SU-DHL-6 (cell line): ENCODE data around the gene SFMBT2.

Experiments
- H2AFZ ChIP-seq: fragments of 200-600 bp; sonication (generic); 2 replicates; pipeline ENCODE4 v1.6.1; 2014; ENCODE audit warnings: low read depth, mild to moderate bottlenecking, moderate library complexity, mixed read lengths, antibody characterized with exemption, low read length; ENCODE audit not compliant: severe bottlenecking
- H3F3A ChIP-seq: fragments of 200-600 bp; shearing (Covaris generic); 2 replicates; pipeline ENCODE4 v1.6.0; 2016; ENCODE audit warnings: antibody characterized with exemption, mild to moderate bottlenecking; ENCODE audit not compliant: insufficient read depth
- H3K27ac ChIP-seq: fragments of 200-600 bp; sonication (generic); 2 replicates; pipeline ENCODE4 v1.5.1; 2016; ENCODE audit warnings: low read depth, mild to moderate bottlenecking, low read length, moderate library complexity, mixed read lengths
- H3K27me3 ChIP-seq: fragments of 200-600 bp; sonication (generic), shearing (Covaris generic); 2 replicates; pipeline ENCODE4 v1.6.0; 2014; ENCODE audit warnings: mild to moderate bottlenecking, low read length
- H3K36me3 ChIP-seq: fragments of 200-600 bp; sonication (generic); 2 replicates; pipeline ENCODE4 v1.6.1; 2014; ENCODE audit warnings: mild to moderate bottlenecking, low read length, mixed read lengths
- H3K4me2 ChIP-seq: fragments of 300-600, 200-600 bp; shearing (Covaris generic), sonication (generic); 2 replicates; pipeline ENCODE4 v1.6.0; 2014; ENCODE audit warnings: low read length, low read depth, mild to moderate bottlenecking; ENCODE audit not compliant: poor library complexity, severe bottlenecking
- H3K4me3 ChIP-seq: fragments of 200-600 bp; sonication (generic); 2 replicates; pipeline ENCODE4 v1.5.1; 2014; ENCODE audit warnings: antibody characterized with exemption, low read length, mild to moderate bottlenecking, mixed read lengths; ENCODE audit not compliant: insufficient read depth, poor library complexity, severe bottlenecking
- H3K79me2 ChIP-seq: fragments of 200-600 bp; sonication (generic); 2 replicates; pipeline ENCODE4 v1.6.1; 2014; ENCODE audit warnings: mild to moderate bottlenecking, low read length, moderate library complexity; ENCODE audit not compliant: insufficient read depth
- H3K9ac ChIP-seq: fragments of 200-600 bp; sonication (generic); 2 replicates; pipeline ENCODE4 v1.7.0; 2014; ENCODE audit warnings: mild to moderate bottlenecking, low read length
- H3K9me2 ChIP-seq: fragments of 200-600 bp; sonication (generic); replicated peaks from 2 replicates; pipeline ENCODE4 v1.6.1; 2014; ENCODE audit warnings: low read length; ENCODE audit not compliant: insufficient read depth
- H3K9me3 ChIP-seq: fragments of 200-600 bp; sonication (generic); 2 replicates; pipeline ENCODE4 v1.6.1; 2014; ENCODE audit warnings: low read length, mixed read lengths; ENCODE audit not compliant: insufficient read depth
- H4K20me1 ChIP-seq: fragments of 200-600 bp; sonication (generic); 2 replicates; pipeline ENCODE4 v1.6.1; 2014; ENCODE audit warnings: low read depth, mild to moderate bottlenecking, antibody characterized with exemption, low read length, moderate library complexity, mixed read lengths
- CTCF ChIP-seq: fragments of 200-600 bp; sonication (generic); IDR thresholded peaks from one replicate; pipeline ENCODE4 v1.5.1; 2017; ENCODE audit warnings: antibody characterized with exemption, mild to moderate bottlenecking, low read length, moderate library complexity; ENCODE audit not compliant: insufficient read depth, poor library complexity, severe bottlenecking
- EZH2phosphoT487 ChIP-seq: fragments of 200-600 bp; sonication (generic), shearing (Covaris generic); conservative IDR thresholded peaks from 2 replicates; pipeline ENCODE4 v1.6.1; 2018; ENCODE audit warnings: mild to moderate bottlenecking, antibody characterized with exemption, low read length, moderate library complexity, mixed read lengths

Gene SFMBT2

GRCh38 chr10:7417807-7418206 is 7.0 kb upstream of the SFMBT2 start:
- Histone ChIP-seq H3K9me2 (no peaks in the 10 kb centered on the region), H3K27ac (no peak overlapping the region), H3K4me3 (no peak overlapping the region), H2AFZ (no peak overlapping the region), H4K20me1 (no peaks in the 10 kb centered on the region), H3K36me3 (no peaks in the 10 kb centered on the region), H3K79me2 (no peaks in the 10 kb centered on the region), H3K4me2 (no peak overlapping the region), H3K9ac (no peak overlapping the region), H3K9me3 (no peaks in the 10 kb centered on the region), H3F3A (no peaks in the 10 kb centered on the region), H3K27me3 (no peaks in the 10 kb centered on the region)
- no peak for TF ChIP-seq EZH2phosphoT487

- H4K20me1 ChIP-seq, result no peaks in the 10 kb centered on the region
- TF ChIP-seq CTCF (peak; percentile 56), EZH2phosphoT487 (no peak)
- no peaks in the 10 kb centered on the region for H3K79me2 ChIP-seq
- H3K27me3 ChIP-seq, result no peaks in the 10 kb centered on the region
- H3K9me2 ChIP-seq, result no peaks in the 10 kb centered on the region
- no peak overlapping the region for H2AFZ ChIP-seq
- no peaks in the 10 kb centered on the region for H3F3A ChIP-seq
- no peak overlapping the region for H3K9ac ChIP-seq
- no peak overlapping the region for H3K4me3 ChIP-seq
- no peak overlapping the region for H3K4me2 ChIP-seq
- H3K9me3 ChIP-seq, result no peaks in the 10 kb centered on the region
- no peaks in the 10 kb centered on the region for H3K36me3 ChIP-seq
- H3K27ac ChIP-seq, result no peak overlapping the region
Measured at GRCh38 chr10:7417103-7417623, 6.3 kb upstream of the SFMBT2 start.

- Histone ChIP-seq H3F3A (no peaks in the 10 kb centered on the region), H3K4me3 (no peak overlapping the region), H3K36me3 (no peaks in the 10 kb centered on the region), H3K9me2 (no peaks in the 10 kb centered on the region), H3K9ac (no peak overlapping the region), H4K20me1 (no peaks in the 10 kb centered on the region), H3K27me3 (no peaks in the 10 kb centered on the region), H3K9me3 (no peaks in the 10 kb centered on the region), H2AFZ (no peak overlapping the region), H3K4me2 (no peak overlapping the region), H3K79me2 (peaks cover 10% of the 10 kb centered on the region), H3K27ac (no peak overlapping the region)
- no peak for TF ChIP-seq CTCF
- TF ChIP-seq EZH2phosphoT487, result no peak
Measured at GRCh38 chr10:7414766-7415165, 3.9 kb upstream of the SFMBT2 start.

GRCh38 chr10:7412928-7413282 is 2.1 kb upstream of the SFMBT2 start:
- Histone ChIP-seq H3F3A (no peaks in the 10 kb centered on the region), H2AFZ (no peak overlapping the region), H3K9me2 (no peaks in the 10 kb centered on the region), H3K36me3 (no peaks in the 10 kb centered on the region), H3K79me2 (peaks cover 29% of the 10 kb centered on the region), H3K4me3 (no peak overlapping the region), H3K9ac (no peak overlapping the region), H3K27ac (no peak overlapping the region), H3K27me3 (no peaks in the 10 kb centered on the region), H4K20me1 (0 out of 2 replicates have a peak, but pooled peaks cover under 1% of the 10 kb centered on the region), H3K4me2 (no peak overlapping the region), H3K9me3 (no peaks in the 10 kb centered on the region)
- TF ChIP-seq CTCF (no peak), EZH2phosphoT487 (no peak)
